Lower leg skin (tissue), 3 donors: ENCODE data around the gene TESMIN.

Experiments
- POLR2A ChIP-seq, 2 donors: fragments of 450-650 bp; IDR thresholded peaks; one replicate each; pipeline ENCODE4 v1.6.1; 2016 to 2017; ENCODE audit warnings: antibody characterized with exemption in 2 of 2, mild to moderate bottlenecking in 1 of 2, moderate library complexity in 1 of 2
- TF ChIP-seq, protein P1 (sequence below), 3 donors: fragments of 450-650 bp; IDR thresholded peaks; one replicate each; pipeline ENCODE4 v1.5.1; 2016; ENCODE audit warnings: antibody characterized with exemption in 3 of 3, mild to moderate bottlenecking in 3 of 3, moderate library complexity in 2 of 3

DNA sequence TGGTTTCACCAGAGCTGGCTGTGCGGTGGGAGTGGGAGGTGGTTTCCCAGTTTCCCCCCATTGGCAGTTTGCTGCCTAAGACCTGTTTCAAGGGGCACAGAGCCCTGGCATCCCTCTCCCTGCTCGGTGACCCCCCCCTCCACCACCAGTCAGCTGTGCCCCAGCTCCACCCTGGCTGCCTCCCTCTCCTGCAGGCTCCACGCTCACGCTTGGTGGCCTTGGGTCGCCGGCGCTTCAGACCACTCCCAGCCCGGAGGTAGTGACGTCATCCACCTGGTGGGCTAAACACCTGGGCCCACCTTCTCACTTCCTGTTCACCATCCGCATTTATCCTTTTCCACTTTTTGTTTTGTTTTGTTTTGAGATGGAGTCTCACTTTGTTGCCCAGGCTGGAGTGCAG, 59.2 kb downstream of the TESMIN start:
- TF ChIP-seq, protein P1, sequence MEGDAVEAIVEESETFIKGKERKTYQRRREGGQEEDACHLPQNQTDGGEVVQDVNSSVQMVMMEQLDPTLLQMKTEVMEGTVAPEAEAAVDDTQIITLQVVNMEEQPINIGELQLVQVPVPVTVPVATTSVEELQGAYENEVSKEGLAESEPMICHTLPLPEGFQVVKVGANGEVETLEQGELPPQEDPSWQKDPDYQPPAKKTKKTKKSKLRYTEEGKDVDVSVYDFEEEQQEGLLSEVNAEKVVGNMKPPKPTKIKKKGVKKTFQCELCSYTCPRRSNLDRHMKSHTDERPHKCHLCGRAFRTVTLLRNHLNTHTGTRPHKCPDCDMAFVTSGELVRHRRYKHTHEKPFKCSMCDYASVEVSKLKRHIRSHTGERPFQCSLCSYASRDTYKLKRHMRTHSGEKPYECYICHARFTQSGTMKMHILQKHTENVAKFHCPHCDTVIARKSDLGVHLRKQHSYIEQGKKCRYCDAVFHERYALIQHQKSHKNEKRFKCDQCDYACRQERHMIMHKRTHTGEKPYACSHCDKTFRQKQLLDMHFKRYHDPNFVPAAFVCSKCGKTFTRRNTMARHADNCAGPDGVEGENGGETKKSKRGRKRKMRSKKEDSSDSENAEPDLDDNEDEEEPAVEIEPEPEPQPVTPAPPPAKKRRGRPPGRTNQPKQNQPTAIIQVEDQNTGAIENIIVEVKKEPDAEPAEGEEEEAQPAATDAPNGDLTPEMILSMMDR (IDR thresholded peaks at IDR 0.05): no peak
- no peak for TF ChIP-seq POLR2A (IDR thresholded peaks at IDR 0.05)
